GM10847 (cell line): ENCODE measurements around the gene UBLCP1.

Experiments used
- POLR2A ChIP-seq: IDR thresholded peaks from 2 replicates; pipeline ENCODE4 v1.6.1; 2011; ENCODE audit not compliant: insufficient read length; ENCODE audit errors: extremely low read depth

UBLCP1 gene

DNA sequence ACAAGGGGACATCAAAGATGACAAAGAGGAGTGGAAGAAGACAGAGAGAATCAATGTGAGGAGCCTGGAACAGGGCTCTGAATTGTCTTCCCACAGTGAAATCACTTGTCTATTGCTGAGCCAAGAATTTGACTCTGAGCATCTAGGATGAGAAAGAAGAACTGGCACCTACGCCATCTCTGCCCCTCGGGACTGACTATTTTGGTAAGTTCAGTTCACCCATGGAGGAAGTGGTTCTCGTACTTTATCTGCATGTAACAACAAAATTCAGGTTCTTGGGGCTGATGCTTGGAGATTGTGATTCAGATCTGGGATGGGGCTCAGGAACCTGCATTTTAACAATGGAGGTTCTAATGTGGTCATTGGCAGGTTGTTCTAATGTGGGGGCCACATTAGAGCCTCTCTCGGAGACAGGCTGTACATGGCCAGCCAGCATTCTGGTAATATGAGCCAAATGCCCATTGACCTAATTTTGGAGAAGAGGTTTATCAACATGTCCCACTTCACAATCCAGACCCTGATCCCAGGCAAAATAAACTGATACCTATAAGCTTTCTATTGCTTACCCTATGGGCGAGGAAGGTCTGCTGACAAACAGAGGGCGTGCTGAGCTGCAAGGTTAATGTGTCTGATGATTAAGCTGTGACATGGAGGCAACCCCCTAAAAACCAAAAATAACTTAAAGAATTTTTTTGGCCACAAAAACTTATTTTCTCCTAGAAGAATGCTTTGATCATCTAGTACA, 69.9 kb downstream of the UBLCP1 start:
- TF ChIP-seq POLR2A: no peak

DNA sequence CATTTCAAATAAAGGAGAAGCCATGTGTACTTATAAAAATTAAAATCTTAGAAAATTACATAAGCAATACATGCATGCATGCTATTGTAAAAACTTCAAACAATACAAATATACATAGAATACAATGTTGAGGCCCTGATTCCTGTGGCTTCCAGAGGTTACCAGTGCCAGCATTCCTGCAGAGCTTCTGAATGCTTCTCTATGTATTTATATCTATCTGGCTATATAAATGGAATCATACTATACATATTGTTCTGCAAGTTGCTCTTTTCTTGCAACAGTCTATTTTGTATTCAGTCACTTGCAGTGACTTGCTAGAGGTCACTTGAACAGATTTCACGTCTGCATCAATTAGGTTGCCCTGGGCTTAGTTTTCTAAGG, 70.4 kb downstream of the UBLCP1 start:
- no peak for TF ChIP-seq POLR2A
